Neural cell (in vitro differentiated cells): ENCODE measurements around the gene TRPM1.

Experiments used
- EP300 ChIP-seq: fragments of 450-650 bp; conservative IDR thresholded peaks from 2 replicates; pipeline ENCODE4 v1.6.1; 2014; ENCODE audit warnings: antibody characterized with exemption, mild to moderate bottlenecking, moderate library complexity; ENCODE audit not compliant: poor library complexity, severe bottlenecking
- EZH2 ChIP-seq: fragments of 200-600, 300-800 bp; shearing (Covaris generic), sonication (generic); IDR thresholded peaks from 2 replicates; pipeline ENCODE4 v1.6.1; 2014; ENCODE audit warnings: antibody characterized with exemption, low read length, borderline replicate concordance, mild to moderate bottlenecking; ENCODE audit not compliant: insufficient read depth, poor library complexity, severe bottlenecking
- MXI1 ChIP-seq: fragments of 450-650 bp; conservative IDR thresholded peaks from 2 replicates; pipeline ENCODE4 v1.6.1; 2014; ENCODE audit warnings: antibody characterized with exemption, mild to moderate bottlenecking; ENCODE audit not compliant: poor library complexity, severe bottlenecking
- POLR2AphosphoS5 ChIP-seq: IDR thresholded peaks from 2 replicates; pipeline ENCODE4 v1.6.1; 2012
- RAD21 ChIP-seq: fragments of 450-650 bp; conservative IDR thresholded peaks from 2 replicates; pipeline ENCODE4 v1.6.1; 2014; ENCODE audit warnings: antibody characterized with exemption, mild to moderate bottlenecking, moderate library complexity
- REST ChIP-seq: IDR thresholded peaks from 2 replicates; pipeline ENCODE4 v1.6.1; 2012; ENCODE audit warnings: borderline replicate concordance
- SMC3 ChIP-seq: fragments of 450-650 bp; conservative IDR thresholded peaks from 2 replicates; pipeline ENCODE4 v1.6.1; 2014; ENCODE audit warnings: antibody characterized with exemption, mild to moderate bottlenecking, moderate library complexity; ENCODE audit not compliant: poor library complexity
- TAF1 ChIP-seq: IDR thresholded peaks from 2 replicates; pipeline ENCODE4 v1.6.1; 2012; ENCODE audit warnings: low read depth
- TF ChIP-seq, protein P1 (sequence below): fragments of 450-650 bp; IDR thresholded peaks from 2 replicates; pipeline ENCODE4 v1.5.1; 2014; ENCODE audit warnings: antibody characterized with exemption, mild to moderate bottlenecking, moderate library complexity; ENCODE audit not compliant: poor library complexity, severe bottlenecking

- TF ChIP-seq, protein P1, sequence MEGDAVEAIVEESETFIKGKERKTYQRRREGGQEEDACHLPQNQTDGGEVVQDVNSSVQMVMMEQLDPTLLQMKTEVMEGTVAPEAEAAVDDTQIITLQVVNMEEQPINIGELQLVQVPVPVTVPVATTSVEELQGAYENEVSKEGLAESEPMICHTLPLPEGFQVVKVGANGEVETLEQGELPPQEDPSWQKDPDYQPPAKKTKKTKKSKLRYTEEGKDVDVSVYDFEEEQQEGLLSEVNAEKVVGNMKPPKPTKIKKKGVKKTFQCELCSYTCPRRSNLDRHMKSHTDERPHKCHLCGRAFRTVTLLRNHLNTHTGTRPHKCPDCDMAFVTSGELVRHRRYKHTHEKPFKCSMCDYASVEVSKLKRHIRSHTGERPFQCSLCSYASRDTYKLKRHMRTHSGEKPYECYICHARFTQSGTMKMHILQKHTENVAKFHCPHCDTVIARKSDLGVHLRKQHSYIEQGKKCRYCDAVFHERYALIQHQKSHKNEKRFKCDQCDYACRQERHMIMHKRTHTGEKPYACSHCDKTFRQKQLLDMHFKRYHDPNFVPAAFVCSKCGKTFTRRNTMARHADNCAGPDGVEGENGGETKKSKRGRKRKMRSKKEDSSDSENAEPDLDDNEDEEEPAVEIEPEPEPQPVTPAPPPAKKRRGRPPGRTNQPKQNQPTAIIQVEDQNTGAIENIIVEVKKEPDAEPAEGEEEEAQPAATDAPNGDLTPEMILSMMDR, result no peak
- TF ChIP-seq MXI1, result no peak
- TF ChIP-seq REST, result no peak
- no peak for TF ChIP-seq TAF1
- TF ChIP-seq RAD21, result no peak
- TF ChIP-seq EZH2, result no peak
- TF ChIP-seq EP300, result no peak
- no peak for TF ChIP-seq POLR2AphosphoS5
- no peak for TF ChIP-seq SMC3
Observed at GRCh38 chr15:31111091-31111647, 9.6 kb upstream of the TRPM1 start.
